HG02981 (cell line): Measurements from ENCODE around the gene ZNF77.
"Not testable (repeated sequence)": the region's sequence is repeated elsewhere in the genome, so short reads cannot be mapped to it uniquely, and the experiment has no call there.

ENCODE experiments used
- ATAC-seq: cut with Tn5 transposase; IDR thresholded peaks from one replicate; pipeline ENCODE4 v1.9.1; 2021; ENCODE audit warnings: mild to moderate bottlenecking, moderate library complexity; ENCODE audit not compliant: unreplicated experiment

ZNF77 gene

DNA sequence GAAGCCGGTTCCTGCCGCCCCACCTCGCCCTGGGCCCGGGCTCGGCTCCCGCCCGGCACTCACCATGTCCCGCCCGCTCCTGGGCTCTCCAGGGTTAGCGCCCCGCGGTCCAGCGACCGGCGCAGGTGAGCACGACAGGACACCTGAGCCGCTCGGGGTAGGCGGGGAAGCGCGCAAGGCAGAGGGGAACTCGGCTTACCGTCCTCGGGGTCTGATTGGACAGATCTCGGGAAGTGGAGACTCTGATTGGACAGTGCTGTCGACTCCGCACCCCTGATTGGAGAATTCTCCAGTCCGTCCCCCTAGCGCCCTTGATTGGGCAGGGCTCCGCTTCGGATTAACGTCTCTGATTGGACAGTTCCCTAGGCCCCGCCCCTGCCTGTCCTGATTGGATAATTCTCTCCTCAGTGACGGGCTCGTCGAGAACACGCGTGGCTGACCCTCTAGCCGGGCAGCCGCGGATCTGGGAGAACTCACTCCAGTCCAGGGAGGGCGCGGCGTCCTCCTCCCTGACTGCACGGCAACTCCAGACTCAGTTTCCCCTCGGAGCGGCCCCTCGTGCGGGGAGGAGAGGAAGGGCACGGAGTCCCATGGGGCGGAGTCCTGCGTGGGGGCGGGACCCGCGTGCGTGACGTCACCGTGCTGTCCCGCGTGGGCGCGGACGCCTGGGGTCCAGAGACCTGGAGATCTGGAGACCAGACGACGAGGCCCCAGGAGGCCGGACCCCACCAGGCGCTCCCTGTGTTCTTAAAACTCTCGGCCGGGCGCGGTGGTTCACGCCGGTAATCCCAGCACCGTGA is at the start of gene ZNF77:
ZNF77 (minus strand) TSS at position 197 of the 800 bp plus-strand sequence; CDS start at position 66, 131 bp downstream.
- ATAC-seq, result peak; percentile 95

- ATAC-seq, result no peak
Observed at GRCh38 chr19:2993579-2993978, 48.8 kb upstream of the ZNF77 start.

GRCh38 chr19:2992958-2993357 is 48.2 kb upstream of the ZNF77 start:
- no peak for ATAC-seq

DNA sequence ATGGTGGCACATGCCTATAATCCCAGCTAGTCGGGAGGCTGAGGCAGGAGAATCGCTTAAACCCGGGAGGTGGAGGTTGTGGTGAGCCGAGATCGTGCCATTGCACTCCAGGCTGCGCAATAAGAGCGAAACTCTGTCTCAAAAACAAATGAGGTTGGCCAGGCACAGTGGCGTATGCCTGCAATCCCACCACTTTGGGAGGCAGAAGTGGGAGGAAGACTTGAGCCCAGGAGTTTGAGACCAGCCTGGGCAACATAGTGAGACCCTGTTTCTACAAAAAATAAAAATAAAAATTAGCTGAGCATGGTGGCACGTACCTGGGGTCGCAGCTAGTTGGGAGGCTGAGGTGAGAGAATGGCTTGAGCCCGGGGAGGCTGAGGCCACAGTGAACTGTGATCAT is 47.6 kb upstream of the ZNF77 start:
- not testable (repeated sequence) for ATAC-seq

DNA sequence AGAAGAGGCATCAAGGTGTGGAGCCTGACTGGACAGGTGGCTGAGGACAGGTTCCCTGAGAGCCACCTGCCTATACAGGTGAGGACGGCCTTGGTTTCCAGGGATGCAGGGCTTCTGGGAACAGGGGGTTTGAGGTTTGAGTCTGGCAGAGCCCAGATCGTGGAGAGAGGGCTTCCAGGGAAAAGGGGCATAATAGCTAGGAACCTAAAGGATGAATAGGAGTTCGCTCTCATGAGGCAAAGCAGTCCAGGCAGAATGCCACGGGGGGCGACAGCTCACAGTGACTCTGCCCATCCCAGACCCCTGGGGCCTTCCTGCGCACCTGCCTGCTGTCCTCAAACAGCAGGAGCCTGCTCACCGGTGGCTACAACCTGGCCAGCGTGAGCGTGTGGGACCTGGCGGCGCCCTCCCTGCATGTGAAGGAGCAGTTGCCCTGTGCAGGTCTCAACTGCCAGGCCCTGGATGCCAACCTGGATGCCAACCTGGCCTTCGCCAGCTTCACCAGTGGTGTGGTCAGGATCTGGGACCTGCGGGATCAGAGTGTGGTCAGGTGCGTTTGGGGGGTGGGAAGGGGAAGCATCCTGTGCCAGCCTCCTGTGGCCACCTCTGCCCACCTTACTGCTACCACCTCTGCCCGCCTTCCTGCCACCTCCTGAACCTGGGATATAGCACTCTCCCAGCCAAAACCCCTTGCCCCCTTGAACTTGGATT is 44.6 kb upstream of the ZNF77 start:
- ATAC-seq, result no peak

- no peak for ATAC-seq
Observed at GRCh38 chr19:2988568-2988967, 43.8 kb upstream of the ZNF77 start.

DNA sequence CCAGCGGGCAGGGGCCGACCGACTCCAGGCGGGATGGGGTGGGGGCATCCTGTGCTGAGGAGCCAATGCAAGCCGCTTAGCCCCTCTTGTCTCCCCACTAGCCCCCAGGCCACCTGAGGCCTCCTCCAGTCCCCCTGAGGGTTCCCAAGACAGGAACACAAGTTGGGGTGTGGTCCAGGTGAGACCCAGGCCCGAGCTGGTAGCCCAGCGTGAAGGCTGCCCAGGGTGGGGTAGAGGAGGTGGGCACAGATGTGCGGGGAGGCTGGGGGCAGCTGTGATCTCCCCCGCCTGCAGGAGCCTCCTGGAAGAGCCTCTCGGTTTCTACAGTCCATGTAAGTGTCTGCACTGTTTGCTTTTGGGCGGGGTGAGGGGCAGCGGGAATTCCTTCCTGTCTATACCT is 43.0 kb upstream of the ZNF77 start:
- no peak for ATAC-seq

GRCh38 chr19:2986951-2987524 is 42.3 kb upstream of the ZNF77 start:
- ATAC-seq, result no peak

- no peak for ATAC-seq
Observed at GRCh38 chr19:2984215-2984528, 39.4 kb upstream of the ZNF77 start.

- ATAC-seq, result no peak
Observed at GRCh38 chr19:2983351-2984214, 38.8 kb upstream of the ZNF77 start.

- no peak for ATAC-seq
Observed at GRCh38 chr19:2982983-2983350, 38.2 kb upstream of the ZNF77 start.

GRCh38 chr19:2982561-2982960 is 37.8 kb upstream of the ZNF77 start:
- ATAC-seq, result no peak

GRCh38 chr19:2981898-2982297 is 37.1 kb upstream of the ZNF77 start:
- no peak for ATAC-seq

- ATAC-seq, result no peak
Observed at GRCh38 chr19:2978772-2979171, 34.0 kb upstream of the ZNF77 start.

- ATAC-seq, result no peak
Observed at GRCh38 chr19:2978166-2978767, 33.5 kb upstream of the ZNF77 start.

- no peak for ATAC-seq
Observed at GRCh38 chr19:2977746-2978138, 33.0 kb upstream of the ZNF77 start.

DNA sequence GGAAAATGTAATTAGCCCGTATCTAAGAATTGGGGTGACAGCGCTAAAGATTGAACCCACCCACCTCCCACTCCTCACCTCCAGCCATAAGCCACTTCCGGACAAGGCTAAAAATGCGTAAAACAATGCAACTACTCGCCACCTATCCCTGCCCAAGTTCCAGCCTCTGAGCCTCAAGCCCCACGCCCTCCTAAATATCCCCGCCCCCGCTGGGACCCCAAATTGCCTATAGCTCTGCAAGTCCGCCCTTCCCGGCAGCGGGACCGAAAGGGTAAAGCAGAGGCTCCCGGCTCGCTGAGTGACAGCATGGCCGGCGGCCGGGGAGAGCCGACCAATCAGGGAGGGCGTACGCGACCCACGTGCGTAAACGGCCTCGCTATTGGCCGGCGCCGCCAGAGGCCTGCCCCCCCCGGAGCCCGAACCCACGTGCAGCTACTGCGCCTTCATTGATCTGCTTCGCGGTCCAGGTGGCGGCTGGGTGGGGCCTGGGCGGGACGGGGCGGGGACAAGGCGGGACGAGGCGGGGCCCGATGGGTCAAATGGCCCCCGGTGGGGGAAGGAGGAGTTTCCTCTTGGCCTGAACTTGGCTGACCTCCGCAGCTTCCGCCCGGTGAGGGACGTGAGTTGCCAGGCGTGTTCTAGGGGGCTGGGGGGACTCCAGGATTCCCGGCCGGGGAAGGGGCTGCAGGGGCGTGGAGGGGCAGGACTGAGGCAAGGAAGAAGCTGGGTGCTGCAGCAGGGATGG is 32.4 kb upstream of the ZNF77 start, which contains the start of gene TLE6:
TLE6 (plus strand) TSS at position 564 of the 745 bp plus-strand sequence. CDS start 670 bp downstream, outside the sequence.
- peak; percentile 92 for ATAC-seq

GRCh38 chr19:2976609-2977000 is 31.8 kb upstream of the ZNF77 start:
- ATAC-seq, result no peak

DNA sequence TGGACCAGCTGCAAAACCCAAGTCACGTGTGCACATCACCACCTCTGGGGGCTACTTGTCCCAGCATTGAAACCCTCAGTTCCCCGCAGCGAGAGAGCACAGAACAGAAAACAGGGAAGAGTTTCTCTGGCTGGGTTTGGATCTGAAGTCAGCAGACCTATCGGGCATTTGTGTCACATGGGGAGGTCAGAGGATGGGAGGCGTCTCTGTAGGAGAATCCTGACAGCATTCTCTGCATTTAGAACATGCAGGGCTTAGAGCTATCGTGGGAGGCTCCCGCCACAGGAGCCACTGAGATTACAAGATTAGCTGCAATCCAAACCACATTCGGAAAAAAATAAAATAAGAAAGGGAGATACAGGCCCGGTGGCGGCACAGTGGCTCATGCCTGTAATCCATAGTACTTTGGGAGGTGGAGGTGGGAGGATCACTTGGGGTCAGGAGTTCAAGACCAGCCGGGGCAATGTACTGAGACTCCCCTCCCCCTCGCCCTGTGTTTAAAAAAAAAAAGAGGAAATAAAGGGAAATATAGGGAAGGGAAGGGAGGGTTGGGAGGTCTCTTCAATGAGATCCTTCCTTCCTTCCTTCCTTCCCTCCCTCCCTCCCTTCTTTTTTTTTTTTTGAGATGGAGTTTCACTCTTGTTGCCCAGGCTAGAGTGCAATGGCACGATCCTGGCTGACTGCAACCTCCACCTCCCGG is 29.7 kb upstream of the ZNF77 start:
- no peak for ATAC-seq
